Activated T-cell treated with anti-CD3 and anti-CD28 coated beads, Interleukin-2, amount 50 U/mL, for 72 hours (primary cell): ENCODE measurements around the gene CDHR3. TPM values are rescaled to one million over a fixed set of nuclear protein-coding genes. Genes with fewer than 3 reads are reported as not detected.

Experiments used
- ATAC-seq, 2 donors: fragments of 150-1000 bp; cut with Tn5 transposase; replicated peaks in 1 of 2; 2 replicates each; pipeline ENCODE4 v1.10.0; 2021; ENCODE audit warnings: moderate library complexity in 2 of 2, mild to moderate bottlenecking in 1 of 2
- DNase-seq, 2 donors: peaks; one replicate each; pipeline ENCODE4 v3.0.0; 2021 to 2022; ENCODE audit warnings: mixed read lengths in 1 of 2
- H3K27ac Mint-ChIP-seq: one replicate; pipeline ENCODE4 v1.8.0; 2022; ENCODE audit warnings: mild to moderate bottlenecking, moderate library complexity, mixed read lengths
- H3K27me3 Mint-ChIP-seq: one replicate; pipeline ENCODE4 v1.8.0; 2022; ENCODE audit warnings: low read depth, mixed read lengths
- H3K36me3 Mint-ChIP-seq, 2 donors: one replicate each; pipeline ENCODE4 v1.8.0; 2022; ENCODE audit warnings: mixed read lengths in 2 of 2, mild to moderate bottlenecking in 1 of 2; ENCODE audit not compliant: insufficient read depth in 2 of 2
- H3K4me1 Mint-ChIP-seq: one replicate; pipeline ENCODE4 v1.8.0; 2022; ENCODE audit warnings: low read depth, mixed read lengths
- H3K4me3 Mint-ChIP-seq, 2 donors: one replicate each; pipeline ENCODE4 v1.8.0; 2022; ENCODE audit warnings: mild to moderate bottlenecking in 2 of 2, mixed read lengths in 2 of 2, moderate library complexity in 2 of 2
- H3K9me3 Mint-ChIP-seq, 2 donors: one replicate each; pipeline ENCODE4 v1.8.0; 2022; ENCODE audit warnings: mixed read lengths in 2 of 2
- total RNA-seq, 2 donors: library from RNA; stranded (reverse); gene quantifications; one replicate each; pipeline ENCODE4 v1.2.3, GENCODE V29; 2022

The CDHR3 gene
- total RNA-seq, 2 donors from 2014 or later: 0.51 to 0.79 TPM

- Mint-ChIP-seq H3K4me3 (peak overlapping the region; percentile 40 to 52), H3K36me3 (no peaks in the 10 kb centered on the region), H3K9me3 (no peaks in the 10 kb centered on the region), H3K4me1 (peaks cover 65% of the 10 kb centered on the region), H3K27ac (peak overlapping the region; percentile 34), H3K27me3 (no peaks in the 10 kb centered on the region)
- DNase-seq: no peak
- ATAC-seq: no peak
Observed at GRCh38 chr7:106023369-106024322, 60.6 kb downstream of the CDHR3 start.

GRCh38 chr7:106026101-106026500 is 63.0 kb downstream of the CDHR3 start:
- Mint-ChIP-seq H3K27ac (no peak overlapping the region), H3K36me3 (no peaks in the 10 kb centered on the region), H3K4me1 (peaks cover 42% of the 10 kb centered on the region), H3K9me3 (no peaks in the 10 kb centered on the region), H3K27me3 (no peaks in the 10 kb centered on the region), H3K4me3 (no peak overlapping the region)
- DNase-seq (no peak), ATAC-seq (no peak)

- H3K27me3 Mint-ChIP-seq: no peaks in the 10 kb centered on the region
- no peaks in the 10 kb centered on the region for H3K9me3 Mint-ChIP-seq
- ATAC-seq (no peak), DNase-seq (no peak)
- H3K4me3 Mint-ChIP-seq: no peak overlapping the region
- no peaks in the 10 kb centered on the region for H3K36me3 Mint-ChIP-seq
- H3K4me1 Mint-ChIP-seq: peaks cover 12% of the 10 kb centered on the region
- H3K27ac Mint-ChIP-seq: no peak overlapping the region
Observed at GRCh38 chr7:106029451-106029850, 66.4 kb downstream of the CDHR3 start.

- no peak for ATAC-seq
- Mint-ChIP-seq H3K4me1 (peaks cover 7% of the 10 kb centered on the region), H3K4me3 (no peak overlapping the region), H3K9me3 (no peaks in the 10 kb centered on the region), H3K36me3 (no peaks in the 10 kb centered on the region), H3K27ac (no peak overlapping the region), H3K27me3 (no peaks in the 10 kb centered on the region)
- no peak for DNase-seq
Observed at GRCh38 chr7:106029941-106030340, 66.9 kb downstream of the CDHR3 start.

- DNase-seq (no peak), ATAC-seq (no peak)
- Mint-ChIP-seq H3K27ac (no peak overlapping the region), H3K36me3 (no peaks in the 10 kb centered on the region), H3K4me3 (no peak overlapping the region), H3K27me3 (no peaks in the 10 kb centered on the region), H3K4me1 (peaks cover 4% of the 10 kb centered on the region), H3K9me3 (no peaks in the 10 kb centered on the region)
Observed at GRCh38 chr7:106031300-106032035, 68.4 kb downstream of the CDHR3 start.

- H3K36me3 Mint-ChIP-seq: no peaks in the 10 kb centered on the region
- H3K27me3 Mint-ChIP-seq: no peaks in the 10 kb centered on the region
- no peak overlapping the region for H3K27ac Mint-ChIP-seq
Observed at GRCh38 chr7:106032295-106032694, 69.2 kb downstream of the CDHR3 start.

GRCh38 chr7:106033735-106034134 is 70.7 kb downstream of the CDHR3 start:
- ATAC-seq (no peak), DNase-seq (no peak)
- H3K4me3 Mint-ChIP-seq: no peak overlapping the region
- peaks cover 9% of the 10 kb centered on the region for H3K4me1 Mint-ChIP-seq
- no peaks in the 10 kb centered on the region for H3K9me3 Mint-ChIP-seq
- no peaks in the 10 kb centered on the region for H3K36me3 Mint-ChIP-seq
- no peak overlapping the region for H3K27ac Mint-ChIP-seq
- no peaks in the 10 kb centered on the region for H3K27me3 Mint-ChIP-seq

More at GRCh38 chr7:106032295-106032694, 69.2 kb downstream of the CDHR3 start:
- ATAC-seq: no peak
- no peak for DNase-seq
- Mint-ChIP-seq H3K9me3 (no peaks in the 10 kb centered on the region), H3K4me1 (peaks cover 4% of the 10 kb centered on the region), H3K4me3 (no peak overlapping the region)

GRCh38 chr7:106034383-106034782 is 71.3 kb downstream of the CDHR3 start:
- H3K4me1 Mint-ChIP-seq: peaks cover 9% of the 10 kb centered on the region
- DNase-seq: no peak
- no peak overlapping the region for H3K27ac Mint-ChIP-seq
- no peak for ATAC-seq
- no peaks in the 10 kb centered on the region for H3K27me3 Mint-ChIP-seq
- no peaks in the 10 kb centered on the region for H3K36me3 Mint-ChIP-seq
- H3K9me3 Mint-ChIP-seq: no peaks in the 10 kb centered on the region
- no peak overlapping the region for H3K4me3 Mint-ChIP-seq

- Mint-ChIP-seq H3K36me3 (no peaks in the 10 kb centered on the region), H3K9me3 (no peaks in the 10 kb centered on the region), H3K4me1 (peaks cover 14% of the 10 kb centered on the region), H3K4me3 (no peak overlapping the region), H3K27ac (no peak overlapping the region), H3K27me3 (peaks cover 6% of the 10 kb centered on the region)
- ATAC-seq: no peak
- no peak for DNase-seq
Observed at GRCh38 chr7:106035568-106035967, 72.5 kb downstream of the CDHR3 start.

GRCh38 chr7:106036004-106036403 is 72.9 kb downstream of the CDHR3 start:
- H3K27me3 Mint-ChIP-seq: peaks cover 6% of the 10 kb centered on the region
- H3K36me3 Mint-ChIP-seq: no peaks in the 10 kb centered on the region
- no peak overlapping the region for H3K4me3 Mint-ChIP-seq
- H3K9me3 Mint-ChIP-seq: no peaks in the 10 kb centered on the region
- H3K27ac Mint-ChIP-seq: no peak overlapping the region
- DNase-seq (no peak), ATAC-seq (no peak)
- H3K4me1 Mint-ChIP-seq: peaks cover 19% of the 10 kb centered on the region

GRCh38 chr7:106037489-106038176 is 74.6 kb downstream of the CDHR3 start:
- no peak for DNase-seq
- Mint-ChIP-seq H3K36me3 (no peaks in the 10 kb centered on the region), H3K27ac (no peak overlapping the region), H3K9me3 (no peaks in the 10 kb centered on the region), H3K4me3 (no peak overlapping the region), H3K27me3 (peaks cover 6% of the 10 kb centered on the region), H3K4me1 (peaks cover 35% of the 10 kb centered on the region)
- ATAC-seq: no peak

GRCh38 chr7:106038289-106038688 is 75.2 kb downstream of the CDHR3 start:
- no peak overlapping the region for H3K27ac Mint-ChIP-seq
- no peaks in the 10 kb centered on the region for H3K36me3 Mint-ChIP-seq
- H3K27me3 Mint-ChIP-seq: peaks cover 6% of the 10 kb centered on the region
- ATAC-seq (no peak), DNase-seq (no peak)
- no peaks in the 10 kb centered on the region for H3K9me3 Mint-ChIP-seq
- H3K4me3 Mint-ChIP-seq: no peak overlapping the region
- peaks cover 40% of the 10 kb centered on the region for H3K4me1 Mint-ChIP-seq

GRCh38 chr7:106038916-106039315 is 75.9 kb downstream of the CDHR3 start:
- Mint-ChIP-seq H3K36me3 (no peaks in the 10 kb centered on the region), H3K27me3 (peaks cover 6% of the 10 kb centered on the region), H3K4me3 (no peak overlapping the region), H3K9me3 (no peaks in the 10 kb centered on the region), H3K27ac (no peak overlapping the region), H3K4me1 (peaks cover 40% of the 10 kb centered on the region)
- DNase-seq: no peak
- no peak for ATAC-seq
